HG02885 (cell line): ENCODE results near the gene ARHGEF3.
"Not testable (repeated sequence)": the region's sequence is repeated elsewhere in the genome, so short reads cannot be mapped to it uniquely, and the experiment has no call there.

Source experiments
- ATAC-seq: cut with Tn5 transposase; IDR thresholded peaks from one replicate; pipeline ENCODE4 v1.9.1; 2021; ENCODE audit warnings: mild to moderate bottlenecking; ENCODE audit not compliant: unreplicated experiment, poor library complexity

ARHGEF3 gene

GRCh38 chr3:56748663-56749231 is 53.0 kb downstream of the ARHGEF3 start:
- no peak for ATAC-seq

GRCh38 chr3:56747150-56747549 is 54.6 kb downstream of the ARHGEF3 start:
- ATAC-seq, result no peak

DNA sequence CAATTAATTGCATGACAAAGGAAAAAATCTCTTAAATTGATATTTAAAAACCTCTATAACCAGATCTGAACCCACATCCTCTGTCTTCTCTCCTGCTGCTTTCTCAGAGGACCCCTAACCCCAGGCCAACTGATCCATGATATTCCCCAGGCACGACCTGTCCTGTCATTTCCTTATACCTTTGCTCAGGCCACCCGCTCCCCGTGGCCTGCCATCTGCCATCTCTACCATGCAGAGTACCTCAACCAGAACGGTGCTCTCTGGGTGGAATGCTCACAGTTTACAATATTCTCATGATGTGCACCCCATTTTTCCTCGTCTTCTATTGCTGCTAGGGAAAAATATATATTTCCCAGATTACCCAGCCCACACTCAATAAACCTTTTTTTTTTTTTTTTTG is 57.7 kb downstream of the ARHGEF3 start:
- ATAC-seq, result no peak

DNA sequence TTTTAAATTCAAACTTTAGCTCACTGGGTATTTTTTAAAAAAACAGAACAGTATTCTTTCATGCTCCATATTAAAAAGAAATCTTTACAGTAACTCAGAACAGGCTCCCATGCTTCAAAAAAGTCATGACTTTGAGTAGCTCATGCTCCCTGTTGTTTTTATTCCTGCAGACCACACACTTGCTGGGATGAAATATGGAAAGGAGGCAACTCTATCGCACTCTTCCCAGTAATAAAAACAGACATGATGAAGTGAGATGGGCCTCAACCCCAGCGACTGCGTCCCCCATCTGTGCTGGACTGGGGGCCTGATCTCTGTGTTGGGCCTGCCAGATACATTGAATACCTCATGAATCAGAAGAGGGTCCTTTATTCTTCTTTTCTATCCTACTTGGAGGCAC is 58.9 kb downstream of the ARHGEF3 start:
- no peak for ATAC-seq

- no peak for ATAC-seq
Observed at GRCh38 chr3:56739036-56739435, 62.7 kb downstream of the ARHGEF3 start.

GRCh38 chr3:56737006-56737405 is 64.7 kb downstream of the ARHGEF3 start:
- no peak for ATAC-seq

GRCh38 chr3:56732109-56732508 is 69.6 kb downstream of the ARHGEF3 start:
- no peak for ATAC-seq

DNA sequence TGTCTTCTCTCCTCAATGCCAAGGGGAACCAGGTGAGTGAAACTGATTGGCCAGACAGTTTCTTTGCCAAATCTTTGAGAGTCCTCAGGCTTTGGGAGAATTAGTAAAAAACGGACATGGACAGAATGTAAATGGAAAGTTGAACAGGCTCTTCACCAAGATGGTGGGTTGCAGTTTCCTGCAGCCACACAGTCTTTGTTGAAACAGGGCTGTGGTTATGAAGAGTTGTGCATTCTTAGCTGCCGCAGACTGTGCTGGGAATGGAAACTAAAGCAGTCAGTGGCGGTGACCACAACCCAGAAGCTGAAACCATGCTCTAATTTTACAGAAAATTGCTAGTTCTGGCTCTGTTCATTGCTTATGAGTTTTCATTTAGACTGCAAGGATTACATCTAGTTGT is 76.6 kb downstream of the ARHGEF3 start:
- ATAC-seq, result peak; percentile 100

DNA sequence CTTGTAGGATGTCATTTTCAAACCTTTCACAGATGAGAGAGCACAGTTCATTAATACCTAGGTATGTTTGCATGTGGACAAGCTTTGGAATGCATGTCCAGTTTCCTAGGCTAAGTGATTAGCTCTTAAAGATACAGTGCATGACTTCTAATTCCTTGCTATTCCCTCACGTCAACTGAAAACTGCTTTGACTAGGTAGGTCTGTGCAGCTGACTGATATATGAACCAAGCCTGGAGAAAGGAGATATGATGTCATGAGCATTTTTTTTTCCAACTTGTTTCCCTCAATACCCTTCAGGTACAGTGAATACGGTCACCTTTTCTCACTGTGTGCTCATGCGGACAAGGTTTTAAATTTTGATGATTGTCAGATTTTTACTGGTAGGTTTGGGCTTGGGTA is 77.1 kb downstream of the ARHGEF3 start:
- ATAC-seq, result no peak

DNA sequence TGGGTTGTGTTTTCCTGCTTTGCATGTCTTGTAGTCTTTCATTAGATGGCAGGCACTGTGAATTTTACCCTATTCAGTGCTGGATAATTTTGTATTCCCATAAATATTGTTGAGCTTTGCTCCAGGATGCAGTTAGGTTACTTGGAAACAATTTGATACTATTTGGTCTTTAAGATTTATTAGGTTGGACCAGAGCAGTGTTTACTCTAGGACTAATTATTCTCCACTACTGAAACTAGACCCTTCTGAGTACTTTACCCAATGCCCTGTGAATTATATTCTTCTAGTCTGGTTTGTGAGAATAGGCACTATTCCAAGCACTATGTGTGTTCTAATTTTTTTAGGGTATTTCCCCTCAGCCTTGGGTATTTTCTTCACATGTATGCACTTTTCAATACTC is 80.9 kb downstream of the ARHGEF3 start:
- ATAC-seq, result no peak

GRCh38 chr3:56718809-56719208 is 82.9 kb downstream of the ARHGEF3 start:
- ATAC-seq, result not testable (repeated sequence)

DNA sequence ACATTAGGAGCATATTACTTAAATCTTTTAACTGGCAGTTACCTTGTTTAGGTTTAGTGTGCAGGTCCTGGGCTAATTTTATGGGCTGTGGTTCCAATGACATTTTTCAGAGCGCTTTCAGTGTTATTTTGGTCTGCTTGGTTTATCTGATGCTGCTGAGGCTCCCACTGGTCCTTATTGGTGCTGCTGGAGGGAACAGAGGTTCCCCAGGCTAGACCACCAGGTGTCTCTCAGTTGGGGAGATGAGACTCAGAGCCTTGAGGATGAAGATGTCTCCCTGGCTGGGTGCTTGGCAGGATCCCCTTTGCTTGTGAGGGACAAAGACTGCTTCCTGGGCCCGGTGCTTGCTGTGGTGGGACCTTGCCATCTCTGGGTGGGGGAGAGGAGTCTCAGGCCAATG is 90.4 kb downstream of the ARHGEF3 start:
- no peak for ATAC-seq

- ATAC-seq, result not testable (repeated sequence)
Observed at GRCh38 chr3:56707412-56707811, 94.3 kb downstream of the ARHGEF3 start.

GRCh38 chr3:56706629-56707028 is 95.1 kb downstream of the ARHGEF3 start:
- ATAC-seq, result no peak

- ATAC-seq, result no peak
Observed at GRCh38 chr3:56704706-56705105, 97.0 kb downstream of the ARHGEF3 start.

GRCh38 chr3:56702490-56703315 is 99.0 kb downstream of the ARHGEF3 start:
- no peak for ATAC-seq

DNA sequence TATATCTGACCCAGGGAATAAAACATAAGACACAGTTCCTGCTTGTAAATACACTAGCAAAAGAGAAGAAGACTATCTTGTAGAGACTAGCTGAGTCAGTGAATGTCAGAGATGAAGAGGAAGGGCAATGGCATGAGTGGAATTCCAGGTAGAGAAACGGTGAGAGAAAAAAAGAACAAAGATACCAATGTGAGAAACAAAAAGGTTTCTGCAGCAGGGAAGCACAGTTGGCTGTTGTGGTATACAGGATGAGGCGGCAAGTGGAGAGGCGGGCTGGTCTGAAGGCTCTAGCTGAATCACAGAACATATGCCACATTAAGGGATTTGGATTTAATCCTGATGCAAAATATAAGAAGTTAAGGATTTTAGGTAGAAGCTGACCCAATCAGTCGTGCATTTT is 101.6 kb downstream of the ARHGEF3 start:
- no peak for ATAC-seq

DNA sequence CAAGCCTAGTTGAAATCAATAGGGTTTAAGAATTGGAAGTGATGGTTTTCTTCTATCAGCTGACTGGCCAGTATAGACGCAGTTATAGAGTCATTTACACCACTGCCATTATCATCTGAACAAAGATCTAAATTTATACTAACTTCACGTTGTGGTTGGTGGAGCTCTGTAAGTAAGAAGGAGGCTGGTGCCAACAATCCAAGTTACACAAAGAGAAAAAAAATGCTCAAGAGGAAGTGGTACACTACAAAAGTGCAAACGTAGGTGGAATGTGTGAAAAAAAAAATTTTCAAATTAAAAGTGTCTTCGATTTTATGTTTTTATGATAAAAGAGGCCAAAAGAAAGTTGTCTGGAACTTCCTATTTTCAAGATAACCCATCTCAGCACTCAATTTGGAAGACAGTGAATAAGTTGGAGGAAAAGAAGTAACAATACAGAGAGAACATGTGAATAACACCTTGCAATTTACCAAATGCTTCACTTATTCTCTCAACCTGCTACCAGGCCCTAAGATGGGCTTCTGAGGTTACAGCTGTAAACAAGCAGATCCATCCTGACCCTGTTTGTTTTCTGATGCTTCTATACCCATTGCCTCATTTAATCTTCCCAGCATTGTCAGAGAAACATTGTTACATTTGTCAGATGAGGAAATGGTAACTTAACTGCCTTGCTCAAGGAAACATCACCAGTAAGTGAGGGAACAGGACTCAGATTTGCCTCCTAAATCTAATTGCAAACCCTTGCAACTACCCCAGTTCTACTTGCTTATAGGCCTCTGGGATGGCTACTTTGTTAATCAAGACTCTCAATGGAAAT is 106.7 kb downstream of the ARHGEF3 start:
- no peak for ATAC-seq

DNA sequence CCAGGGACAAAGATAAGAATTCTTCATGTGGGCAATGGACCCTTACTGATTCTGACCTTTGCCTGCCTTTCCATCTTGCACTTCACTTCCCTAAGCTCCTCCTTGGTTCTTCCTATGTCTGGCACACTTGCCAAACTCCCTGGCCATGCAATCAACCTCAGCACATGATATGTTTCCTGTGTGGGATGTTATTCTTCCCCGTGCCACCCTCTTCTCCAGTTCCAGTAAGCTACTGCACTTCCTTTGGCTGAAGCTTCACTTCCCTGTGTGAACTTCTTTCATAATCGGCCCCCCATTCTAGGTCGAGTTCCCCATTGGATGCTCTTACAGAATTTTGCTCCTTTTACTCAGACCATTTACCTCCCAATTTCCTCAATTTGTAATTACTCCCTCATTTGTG is 108.0 kb downstream of the ARHGEF3 start:
- ATAC-seq, result no peak

DNA sequence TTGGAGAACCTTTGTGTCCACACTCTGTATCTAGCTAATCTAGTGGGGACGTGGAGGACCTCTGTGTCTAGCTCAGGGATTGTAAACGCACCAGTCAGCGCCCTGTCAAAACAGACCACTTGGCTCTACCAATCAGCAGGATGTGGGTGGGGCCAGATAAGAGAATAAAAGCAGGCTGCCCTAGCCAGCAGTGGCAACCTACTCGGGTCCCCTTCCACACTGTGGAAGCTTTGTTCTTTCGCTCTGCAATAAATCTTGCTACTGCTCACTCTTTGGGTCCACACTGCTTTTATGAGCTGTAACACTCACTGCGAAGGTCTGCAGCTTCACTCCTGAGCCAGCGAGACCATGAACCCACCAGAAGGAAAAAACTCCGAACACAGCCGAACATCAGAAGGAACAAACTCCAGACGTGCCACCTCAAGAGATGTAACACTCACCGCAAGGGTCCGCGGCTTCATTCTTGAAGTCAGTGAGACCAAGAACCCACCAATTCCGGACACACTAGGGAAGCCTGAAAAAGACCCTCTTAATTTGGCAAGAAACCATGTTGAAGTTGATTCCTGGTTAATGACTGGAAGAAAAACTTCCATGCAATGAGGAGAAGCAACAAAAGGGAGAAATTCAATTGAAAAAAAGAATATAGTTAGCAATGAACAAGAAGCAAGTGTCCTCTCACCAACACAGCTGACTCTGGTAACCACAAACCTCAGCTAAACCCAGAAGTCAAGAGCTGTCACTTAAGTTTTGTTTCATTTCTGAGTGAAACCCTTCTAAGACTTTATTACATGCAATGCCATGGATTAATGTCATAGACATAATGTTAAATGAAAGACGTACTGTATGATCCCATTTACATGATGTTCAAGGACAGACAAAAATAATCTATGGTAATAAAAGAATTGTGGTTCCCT is 109.0 kb downstream of the ARHGEF3 start:
- ATAC-seq, result peak; percentile 84
